ENCODE measurements around the gene ZNG1C.
"Not testable (repeated sequence)": the region's sequence is repeated elsewhere in the genome, so short reads cannot be mapped to it uniquely, and the experiment has no call there.

Gene ZNG1C
- total RNA-seq: 2.7 to 2.9 reads per million in 2 donors

DNA sequence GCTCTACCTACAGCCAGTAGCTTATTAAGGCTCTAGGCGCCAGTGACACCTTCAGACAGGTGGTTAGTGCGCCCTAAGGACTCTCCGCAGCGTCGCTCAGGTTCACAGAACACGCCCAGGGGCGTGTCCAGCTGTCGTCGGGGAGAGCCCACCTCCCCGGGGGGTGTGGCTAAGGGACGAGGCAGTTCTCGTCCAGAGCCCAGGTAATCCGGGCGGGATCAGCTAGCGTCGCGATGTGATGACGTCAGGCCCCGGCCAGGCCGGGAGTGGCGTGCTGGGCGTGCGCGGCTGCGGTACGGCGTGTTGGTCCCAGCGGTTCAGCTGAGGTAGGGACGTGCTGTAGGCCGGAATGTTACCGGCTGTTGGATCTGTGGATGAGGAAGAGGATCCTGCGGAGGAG lies at the start of gene ZNG1C:
TSS of gene ZNG1C (plus strand) at position 301 of the 400 bp plus-strand sequence. CDS start at position 350, 49 bp downstream.
- not testable (repeated sequence) for DNase-seq

DNA sequence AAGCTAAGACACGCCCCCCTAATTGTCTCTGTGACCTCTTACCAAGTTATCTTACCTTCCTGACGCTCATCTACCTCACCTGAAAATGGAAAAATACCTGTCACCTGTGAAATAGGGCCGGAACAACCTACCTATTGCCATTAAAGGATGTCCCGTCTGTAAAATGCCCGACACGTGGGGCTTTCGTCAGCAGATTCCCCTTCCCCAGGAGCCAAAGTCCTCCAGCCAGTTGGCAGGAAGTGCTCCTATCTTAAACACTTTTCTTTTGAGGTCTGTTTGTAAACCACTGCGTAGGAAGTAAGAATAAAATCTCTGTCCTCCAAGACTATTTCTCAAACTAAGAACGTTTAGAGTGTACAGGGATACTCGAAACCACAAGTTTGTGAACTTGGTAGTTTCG lies 654 bp downstream of the ZNG1C start:
- DNase-seq: not testable (repeated sequence)

DNA sequence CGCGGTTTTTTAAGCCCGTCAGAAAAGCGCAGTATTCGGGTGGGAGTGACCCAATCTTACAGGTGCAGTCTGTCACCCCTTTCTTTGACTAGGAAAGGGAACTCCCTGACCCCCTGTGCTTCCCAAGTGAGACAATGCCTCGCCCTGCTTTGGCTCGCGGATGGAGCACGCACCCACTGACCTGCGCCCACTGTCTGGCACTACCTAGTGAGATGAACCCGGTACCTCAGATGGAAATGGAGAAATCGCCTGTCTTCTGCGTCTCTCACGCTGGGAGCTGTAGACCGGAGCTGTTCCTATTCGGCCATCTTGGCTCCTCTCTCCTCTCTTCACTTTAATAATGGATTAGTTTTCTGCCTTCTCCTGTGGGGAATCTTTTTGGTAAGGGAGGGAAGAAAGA lies 39.3 kb downstream of the ZNG1C start:
- DNase-seq: not testable (repeated sequence)

DNA sequence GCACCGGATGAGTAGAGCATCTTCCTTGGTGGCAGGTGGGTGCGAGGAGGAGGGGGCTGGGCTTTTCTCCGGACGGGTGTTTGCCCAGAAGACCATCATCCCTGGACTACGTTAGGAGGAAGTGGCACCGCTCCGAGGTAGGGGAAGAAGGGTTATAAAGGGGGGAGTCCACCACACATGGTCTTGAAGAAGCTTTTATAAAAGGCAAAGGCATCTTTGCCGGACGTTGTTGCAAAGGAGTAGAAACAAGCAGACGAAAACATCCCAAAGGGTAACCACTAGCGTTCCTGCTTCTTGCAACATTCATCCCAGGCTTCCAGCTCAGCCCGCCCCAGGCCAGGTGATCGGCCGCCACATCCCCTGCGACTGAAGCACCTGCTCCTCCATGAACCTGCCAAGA lies 60.8 kb downstream of the ZNG1C start, which contains the start of gene FOXD4L3:
TSS of gene FOXD4L3 (plus strand) at position 301 of the 400 bp plus-strand sequence. CDS start at position 386, 85 bp downstream.
- not testable (repeated sequence) for DNase-seq

DNA sequence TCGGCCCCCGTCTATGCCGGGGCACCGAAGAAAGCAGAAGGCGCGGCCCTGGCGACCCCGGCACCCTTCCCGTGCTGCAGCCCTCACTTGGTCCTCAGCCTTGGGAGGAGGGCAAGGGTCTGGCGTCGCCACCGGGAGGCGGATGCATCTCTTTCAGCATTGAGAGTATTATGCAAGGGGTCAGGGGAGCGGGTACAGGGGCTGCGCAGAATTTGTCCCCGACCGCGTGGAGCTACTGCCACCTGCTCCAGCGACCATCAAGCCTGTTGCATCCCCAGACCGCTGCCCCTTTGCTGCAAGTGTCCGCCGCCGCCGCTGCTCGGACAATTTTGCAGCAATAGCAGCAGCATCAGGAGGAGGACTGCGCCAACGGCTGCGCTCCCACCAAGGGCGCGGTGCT lies 62.0 kb downstream of the ZNG1C start:
- not testable (repeated sequence) for DNase-seq

DNA sequence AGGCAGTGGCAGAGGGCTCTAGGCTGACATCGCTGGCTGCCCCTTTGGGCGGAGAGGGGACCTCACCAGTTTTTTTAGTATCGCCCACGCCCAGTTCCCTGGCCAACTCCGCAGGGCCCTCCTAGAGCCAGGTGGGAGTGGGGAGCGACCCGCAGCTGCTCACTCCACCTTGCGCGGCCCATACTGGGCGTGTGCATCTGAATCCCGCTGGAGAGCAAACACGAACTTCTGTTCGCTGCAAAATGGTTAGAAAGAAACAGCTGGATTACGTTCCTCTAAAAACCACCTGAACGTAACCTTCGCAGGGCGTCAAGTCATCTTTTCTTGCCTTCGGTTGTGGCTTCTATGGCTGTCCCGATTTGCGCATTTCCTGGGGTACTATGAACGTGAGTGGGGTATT lies 62.4 kb downstream of the ZNG1C start:
- DNase-seq: not testable (repeated sequence)

DNA sequence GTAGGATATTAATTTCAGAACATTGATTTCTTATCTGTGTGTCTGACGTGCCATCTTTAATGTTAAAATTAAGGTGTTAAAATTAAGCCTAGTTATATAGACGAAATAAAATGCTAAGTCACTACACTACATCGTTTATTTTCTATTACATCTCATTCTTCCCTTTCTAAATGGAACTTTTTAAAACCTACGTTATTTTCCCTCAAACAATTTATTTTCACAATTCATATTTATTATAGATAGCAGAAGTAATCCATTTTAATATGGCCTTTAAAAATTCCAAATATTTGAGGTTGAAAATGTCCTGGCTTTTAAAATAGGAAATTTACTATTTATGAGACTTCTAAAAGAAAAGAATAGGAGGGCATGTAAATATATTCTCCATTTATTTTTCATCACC lies 63.0 kb downstream of the ZNG1C start:
- DNase-seq: not testable (repeated sequence)

DNA sequence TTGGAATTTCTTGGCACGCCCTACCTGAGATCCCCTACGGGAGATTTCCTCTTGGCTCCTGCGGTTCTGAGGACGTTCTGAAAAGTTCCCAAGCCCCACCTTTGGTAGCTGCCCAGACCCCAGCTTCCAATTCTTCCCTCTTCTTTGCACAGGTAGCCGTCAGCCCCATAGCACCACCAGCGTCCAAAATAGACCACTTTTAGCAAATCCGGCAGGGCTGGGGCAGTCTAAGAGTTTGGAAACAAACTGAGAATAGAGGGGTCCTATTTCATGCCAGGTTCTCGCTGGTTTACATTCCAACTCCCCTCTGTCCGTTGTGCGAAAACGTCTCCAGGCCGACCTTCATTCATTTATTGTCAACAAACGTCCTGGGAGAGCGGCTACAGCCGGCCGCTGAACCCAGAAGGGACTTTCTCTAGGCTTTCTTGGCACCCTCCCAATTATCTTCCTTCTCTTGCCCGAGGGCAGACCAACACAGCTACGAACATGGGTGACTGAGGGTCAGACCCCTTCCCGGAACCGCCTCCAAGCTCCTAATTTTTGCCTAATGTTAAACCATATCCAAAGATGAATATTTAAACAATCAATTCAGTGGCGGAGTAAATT lies 64.0 kb downstream of the ZNG1C start:
- DNase-seq: not testable (repeated sequence)

DNA sequence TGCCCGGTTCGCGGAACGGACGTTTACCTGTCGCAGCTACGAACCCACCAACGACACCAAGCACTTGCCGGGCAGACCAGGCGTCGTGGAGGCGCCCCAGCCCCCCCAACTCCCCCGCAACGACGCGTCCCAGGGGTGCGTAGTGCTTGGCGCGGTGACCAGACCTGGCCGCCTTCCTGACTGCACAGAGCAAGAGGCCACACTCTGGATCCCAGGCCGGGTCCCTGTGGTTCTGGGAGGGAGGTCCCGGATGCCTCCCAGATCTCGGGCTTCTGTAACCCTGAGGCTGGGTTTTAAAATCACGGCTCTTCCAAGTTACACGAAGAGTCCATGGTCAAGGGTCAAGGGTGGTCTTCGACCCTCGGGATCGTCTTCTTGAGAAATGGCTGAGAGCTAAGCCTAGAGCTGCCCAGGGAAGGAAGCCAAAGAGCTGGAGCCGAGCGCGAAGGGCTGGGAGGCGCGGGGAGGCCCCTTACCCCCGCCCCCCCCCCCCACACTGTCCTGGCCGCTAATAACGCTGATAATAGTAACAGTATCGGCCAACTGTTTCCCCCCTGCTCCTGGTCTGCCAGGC lies 64.7 kb downstream of the ZNG1C start:
- not testable (repeated sequence) for DNase-seq

DNA sequence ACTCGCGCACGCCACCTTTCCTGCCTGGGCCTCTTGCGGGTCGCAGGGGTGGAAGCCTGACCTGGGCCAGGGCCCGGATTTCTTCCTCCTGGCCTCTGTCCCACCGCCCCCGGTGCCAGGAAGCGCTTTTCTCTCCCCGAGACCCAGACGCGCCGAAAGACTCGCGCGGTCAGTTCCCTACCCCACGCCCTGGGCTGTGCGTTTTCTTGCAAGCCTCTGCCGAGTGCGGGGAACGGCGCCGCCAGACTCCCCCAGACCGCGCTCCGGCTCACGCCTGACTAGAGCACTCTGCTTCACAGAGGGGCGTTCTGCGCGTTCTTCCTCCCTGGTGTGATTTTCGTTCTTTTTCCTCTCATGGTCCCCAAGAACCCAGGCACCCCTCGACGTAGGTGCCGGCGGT lies 65.3 kb downstream of the ZNG1C start:
- DNase-seq: not testable (repeated sequence)

DNA sequence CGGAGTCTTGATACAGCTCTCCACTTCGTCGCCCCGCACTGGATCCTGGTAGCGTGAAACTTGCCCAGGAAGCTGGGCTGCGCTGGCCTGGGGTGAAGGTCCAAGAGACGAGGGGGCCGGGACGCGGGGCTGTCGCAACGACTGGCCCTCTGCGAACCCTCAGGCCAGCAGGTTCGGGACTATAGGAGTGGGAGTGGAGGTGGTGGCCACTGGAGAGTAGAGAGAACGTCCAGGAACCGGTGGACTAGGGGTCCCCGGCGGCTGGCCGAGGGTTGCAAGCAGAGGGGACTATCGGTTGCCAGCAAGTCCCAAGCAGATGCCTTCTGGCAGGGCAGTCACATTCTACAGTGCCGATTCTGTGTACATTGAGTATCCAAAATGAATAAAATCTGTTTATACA lies 65.9 kb downstream of the ZNG1C start:
- DNase-seq: not testable (repeated sequence)

DNA sequence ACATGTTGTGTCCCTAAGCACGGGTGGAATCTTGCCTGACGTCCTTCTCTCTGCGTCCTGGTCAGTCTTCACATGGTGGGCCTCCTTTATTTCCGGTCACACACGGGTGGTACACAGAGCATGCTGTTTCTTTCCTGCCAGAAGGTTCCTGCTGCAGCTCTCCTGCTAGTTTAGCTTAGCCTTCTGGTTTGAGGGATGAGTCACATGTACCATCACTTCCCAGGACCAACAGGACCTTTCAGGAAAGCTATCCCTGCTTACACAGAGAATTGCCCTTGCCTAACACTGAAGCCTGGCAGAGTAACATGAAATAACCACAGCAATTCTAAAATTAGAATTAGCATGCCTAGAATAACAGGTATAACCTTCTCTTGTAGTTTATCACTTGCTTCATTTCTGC lies 69.4 kb downstream of the ZNG1C start:
- not testable (repeated sequence) for DNase-seq

DNA sequence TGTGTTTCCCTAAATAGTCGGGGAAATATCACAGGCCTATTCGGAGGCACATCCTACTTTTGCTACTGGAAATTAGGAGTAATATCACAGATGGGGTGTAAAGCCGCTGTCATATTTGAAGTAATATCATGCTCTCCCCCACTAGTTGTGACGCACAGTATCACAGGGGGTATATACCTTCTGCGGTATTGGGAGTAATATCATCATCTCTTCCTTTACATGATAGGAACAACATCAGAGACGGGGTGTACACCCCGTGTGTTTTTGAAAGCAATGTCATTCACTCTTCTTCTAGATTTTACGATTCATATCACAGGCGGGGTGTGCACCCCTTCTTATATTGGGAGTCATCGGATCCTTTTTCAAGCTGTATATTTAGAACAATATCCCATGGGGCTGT lies 76.4 kb downstream of the ZNG1C start:
- DNase-seq: not testable (repeated sequence)

DNA sequence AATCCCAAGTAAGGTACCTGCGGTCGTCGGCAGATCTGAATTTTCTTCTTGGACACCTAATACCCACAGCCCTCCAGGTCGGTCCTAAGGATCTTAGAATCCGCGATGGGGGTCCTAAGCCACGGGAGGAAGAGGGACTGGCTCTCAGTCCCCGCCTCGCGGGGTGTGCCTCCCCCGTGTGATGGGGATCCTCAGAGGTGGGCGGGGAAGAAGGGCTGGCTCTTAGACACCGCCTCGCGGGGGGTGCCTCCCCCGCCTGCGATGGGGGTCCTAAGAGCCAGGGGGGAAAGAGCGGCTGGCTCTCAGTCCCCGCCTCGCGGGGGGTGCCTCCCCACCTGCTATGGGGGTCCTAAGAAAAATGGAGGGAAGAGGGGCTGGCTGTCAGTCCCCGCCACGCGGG lies 82.0 kb downstream of the ZNG1C start:
- DNase-seq: not testable (repeated sequence)

DNA sequence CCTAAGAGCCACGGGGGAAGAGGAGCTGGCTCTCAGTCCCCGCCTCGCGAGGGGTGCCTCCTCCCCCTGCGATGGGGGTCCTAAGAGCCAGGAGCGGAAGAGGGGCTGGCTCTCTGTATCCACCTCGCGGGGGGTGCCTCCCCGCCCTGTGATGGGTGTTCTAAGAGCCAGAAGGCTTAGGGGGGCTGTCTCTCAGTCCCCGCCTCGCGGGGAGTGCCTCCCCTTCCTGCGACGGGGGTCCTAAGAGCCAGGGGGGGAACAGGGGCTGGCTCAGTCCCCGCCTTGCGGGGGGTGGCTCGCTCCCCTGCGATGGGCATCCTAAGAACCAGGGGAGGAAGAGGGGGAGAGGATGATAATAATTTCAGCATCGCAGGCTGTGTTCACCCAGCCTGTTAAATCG lies 82.7 kb downstream of the ZNG1C start:
- DNase-seq: not testable (repeated sequence)

DNA sequence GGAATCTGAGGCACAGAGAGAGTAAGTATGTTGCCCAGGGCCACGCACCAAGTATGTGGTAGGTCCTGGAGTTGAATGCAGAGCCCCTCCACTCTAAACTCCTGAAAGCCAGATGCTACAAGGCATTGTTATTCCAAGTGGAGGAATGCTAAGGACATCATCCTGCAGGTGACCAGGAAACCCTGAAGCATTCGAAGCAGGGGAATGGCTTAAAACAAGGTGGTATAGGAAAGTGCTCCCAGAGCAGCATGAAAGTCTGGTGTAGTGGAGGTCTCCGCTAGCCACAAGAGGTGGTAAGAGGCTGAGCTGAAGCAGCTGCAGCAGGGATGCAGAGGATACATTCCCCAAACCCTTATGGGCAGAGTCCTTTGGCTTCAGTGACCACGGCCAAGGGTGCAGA lies 87.3 kb downstream of the ZNG1C start:
- not testable (repeated sequence) for DNase-seq

DNA sequence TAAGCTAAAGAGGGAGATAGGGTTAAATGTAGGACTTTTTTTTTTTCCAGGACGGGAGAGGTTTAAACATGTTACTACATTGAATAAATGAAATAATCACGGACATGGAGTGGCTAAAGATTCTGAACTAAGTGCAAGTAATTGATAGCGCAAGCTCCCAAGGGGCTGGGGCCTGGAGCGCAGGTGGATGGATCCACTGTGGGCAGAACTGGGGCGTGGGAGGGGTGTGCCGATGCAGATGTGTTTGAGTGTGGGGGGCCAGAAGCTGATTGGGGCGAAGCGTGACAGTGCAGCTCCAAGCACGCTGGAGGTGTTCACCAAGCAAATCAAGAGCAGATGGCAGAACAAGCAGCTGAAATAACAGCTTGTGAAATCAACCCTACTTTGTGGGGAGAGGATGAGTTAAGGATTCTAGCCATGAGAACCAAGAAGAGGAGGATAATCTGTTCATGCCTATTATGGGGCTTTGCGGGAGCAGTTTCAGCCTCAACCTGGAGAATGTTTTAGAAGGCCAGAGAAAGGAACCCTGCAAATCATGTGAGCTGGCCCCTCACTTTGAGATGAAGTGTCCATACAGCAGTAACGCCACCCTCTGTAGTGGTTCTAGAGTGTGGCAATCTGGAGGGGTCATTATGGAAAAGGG lies 88.9 kb downstream of the ZNG1C start:
- DNase-seq: not testable (repeated sequence)

DNA sequence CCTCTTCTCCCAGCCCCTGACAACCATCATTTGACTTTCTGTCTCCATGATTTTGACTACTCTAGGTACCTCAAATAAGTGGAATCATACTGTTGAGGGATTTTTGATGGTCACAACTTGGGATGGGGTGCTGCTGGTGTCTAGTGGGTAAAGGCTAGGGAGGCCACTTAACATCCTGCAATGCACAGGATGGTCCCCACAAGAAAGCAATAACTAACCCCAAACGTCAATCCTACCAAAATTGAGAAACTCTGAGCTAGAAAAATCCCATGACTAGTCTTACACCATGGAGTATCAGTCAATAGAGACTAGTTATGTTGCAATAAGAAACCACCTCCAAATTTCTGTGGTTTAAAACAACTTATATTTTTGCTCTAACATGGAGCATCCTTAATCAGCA lies 90.3 kb downstream of the ZNG1C start:
- not testable (repeated sequence) for DNase-seq

DNA sequence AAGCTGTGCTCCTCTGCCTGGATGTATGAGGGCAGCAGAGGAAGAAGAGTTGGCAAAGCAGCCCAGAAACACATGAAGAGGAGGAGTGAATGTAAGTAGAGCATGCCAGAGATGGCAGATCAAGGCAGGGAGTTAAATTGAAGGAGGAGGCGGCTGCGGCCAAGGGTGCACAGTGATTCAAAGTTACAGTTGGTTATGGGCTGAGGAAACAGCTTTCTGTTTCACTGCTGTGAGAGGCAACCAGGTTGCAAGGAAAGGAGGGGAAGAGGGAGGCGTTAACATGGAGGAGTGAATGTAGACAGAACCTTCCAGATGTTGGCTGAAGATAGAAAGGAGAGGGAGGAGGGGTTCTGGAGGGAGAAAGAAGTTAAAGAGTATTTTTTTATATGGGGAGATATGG lies 94.2 kb downstream of the ZNG1C start:
- DNase-seq: not testable (repeated sequence)

DNA sequence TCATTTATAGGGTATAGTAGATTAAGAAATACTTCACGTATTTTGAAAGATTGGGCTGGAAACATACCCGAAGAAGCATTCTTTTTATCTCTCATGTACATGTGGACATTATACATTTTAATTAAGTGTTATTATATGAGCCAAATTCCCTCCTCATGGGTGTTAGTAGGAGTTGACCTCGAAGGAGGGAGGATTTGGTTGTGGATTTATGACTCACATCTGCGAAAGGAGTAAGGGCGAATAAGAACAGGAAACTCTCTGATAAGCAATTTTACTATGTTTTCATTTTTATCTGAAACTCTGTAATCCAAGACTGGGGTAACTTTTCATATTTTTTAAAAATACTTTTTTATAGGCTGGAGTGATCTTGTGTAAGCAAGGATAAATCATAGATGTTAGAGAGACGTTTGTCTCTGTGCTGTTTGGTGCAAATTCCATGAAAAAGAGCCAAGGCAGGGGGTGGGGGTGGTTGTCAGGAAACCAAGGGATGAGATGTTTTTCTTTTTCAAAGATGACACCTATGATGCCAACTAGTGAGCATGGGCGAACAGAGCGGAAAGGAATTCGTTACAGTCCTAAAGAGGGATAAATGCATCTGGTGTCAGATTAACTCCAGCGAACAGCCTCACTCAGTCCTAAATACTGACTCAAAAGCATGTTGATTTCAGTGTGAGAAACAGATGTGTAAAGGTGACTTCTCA lies 95.0 kb downstream of the ZNG1C start:
- not testable (repeated sequence) for DNase-seq

DNA sequence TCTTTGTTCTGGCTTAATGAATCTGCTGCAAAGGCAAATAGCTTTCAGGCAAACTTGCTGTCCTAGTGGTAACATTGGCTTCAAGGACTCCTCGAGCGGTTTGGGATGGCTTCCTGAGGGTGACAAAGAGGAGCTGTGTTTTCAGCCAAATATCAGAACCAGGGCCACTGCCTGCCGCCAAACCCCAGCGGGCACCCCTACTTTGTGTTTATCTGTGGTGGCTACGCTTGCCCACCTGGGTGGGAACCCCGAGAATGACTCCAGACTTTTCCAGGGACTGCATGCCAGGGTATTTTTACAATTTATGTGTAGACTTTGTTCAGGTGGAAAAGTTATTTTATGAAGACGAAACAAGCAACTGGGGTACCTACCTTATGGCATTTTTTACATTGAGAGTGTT lies 96.2 kb downstream of the ZNG1C start:
- not testable (repeated sequence) for DNase-seq

DNA sequence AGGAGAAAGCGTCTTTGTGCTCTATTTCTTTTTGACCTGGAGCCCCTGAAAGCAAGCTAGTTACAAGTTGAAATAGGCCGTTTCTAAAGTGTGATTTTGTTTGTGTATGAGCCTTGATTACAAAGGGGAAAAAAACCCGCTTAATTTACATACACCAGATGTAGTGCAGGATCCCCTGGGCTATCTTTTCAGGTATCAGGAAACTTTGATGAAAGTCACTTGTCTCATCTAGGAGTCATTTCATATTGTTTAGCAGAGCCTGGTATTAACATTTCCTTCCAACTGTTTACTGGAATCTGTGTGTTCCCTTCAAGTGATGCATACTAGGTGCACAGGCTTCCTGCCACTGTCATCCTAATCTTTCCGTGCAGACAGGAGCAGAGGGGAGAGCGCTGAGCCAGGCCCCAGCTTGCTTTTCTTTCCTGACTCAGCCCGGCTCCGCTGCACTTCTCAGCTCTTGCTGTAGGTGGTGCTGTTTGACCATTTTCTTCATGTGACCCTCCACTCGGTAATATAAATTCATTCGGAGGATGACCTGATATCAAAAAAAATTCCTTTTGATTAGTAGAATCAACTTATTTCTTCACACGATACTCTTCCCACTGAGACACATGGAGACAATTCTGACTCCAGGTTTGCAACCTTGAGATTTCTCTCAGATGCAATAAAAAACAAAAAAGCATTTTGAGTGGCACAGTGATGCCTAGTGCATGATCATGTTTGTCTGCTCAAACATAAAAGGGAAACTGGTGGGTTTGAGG lies 100.7 kb downstream of the ZNG1C start:
- DNase-seq: not testable (repeated sequence)
